ENCODE measurements around the gene NLGN1.

GRCh38 chr3:173770011-173770410 is 372.5 kb downstream of the NLGN1 start:
- TF ChIP-seq RNF219 (CRISPR knock-in tag; IDR thresholded peaks at IDR 0.05): no peak
- no peak for TF ChIP-seq TAF1 (CRISPR knock-in tag; IDR thresholded peaks at IDR 0.05)
